A549 (cell line): ENCODE results near the gene LRRC39. TPM values are rescaled to one million over a fixed set of nuclear protein-coding genes. Genes with fewer than 3 reads are reported as not detected.

Source experiments
- ATAC-seq, 2 experiments: fragments of 200-7000 bp in 1 of 2; fragments of >200 bp in 1 of 2; cut with Nextera tagmentation in 1 of 2; cut with Tn5 transposase in 1 of 2; 3 replicates each; pipeline versions ENCODE4 v1.8.0 to v1.9.1; 2018 to 2020; ENCODE audit warnings: mild to moderate bottlenecking in 1 of 2, moderate library complexity in 1 of 2
- CTCF ChIA-PET: fragments of 300-600 bp; sonication (Branson Sonifier 250); formaldehyde crosslinking; extraction: SDS; loops from one replicate; lab custom pipeline; 2021; ENCODE audit warnings: antibody characterized with exemption, inconsistent platforms; lab: Yijun Ruan, JAX
- POLR2A ChIA-PET: fragments of 350-600 bp; formaldehyde crosslinking; extraction: SDS; loops from one replicate; lab custom pipeline; 2021; ENCODE audit warnings: antibody characterized with exemption, inconsistent platforms; lab: Yijun Ruan, JAX
- DNase-seq, 2 experiments: peaks; one replicate each; pipeline versions ENCODE4 v3.0.0 to v3.0.0-alpha.2; 2011 to 2016; ENCODE audit warnings: low read depth in 1 of 2, low spot score in 1 of 2
- FAIRE-seq: peaks from 2 replicates; lab custom pipeline; 2011; peaks lifted over from hg19 to GRCh38; lab: Jason Lieb, UNC
- H3K27ac ChIP-seq, 2 experiments: fragments of >200 bp; sonication (Bioruptor Twin); formaldehyde crosslinking; 3 replicates each; pipeline ENCODE4 v1.5.1; 2016 to 2017
- H3K4me1 ChIP-seq: fragments of >200 bp; sonication (Bioruptor Twin); formaldehyde crosslinking; 3 replicates; pipeline ENCODE4 v1.6.1; 2016
- H3K4me2 ChIP-seq: fragments of >200 bp; sonication (Bioruptor Twin); formaldehyde crosslinking; 3 replicates; pipeline ENCODE4 v1.6.1; 2016
- H3K4me3 ChIP-seq: fragments of >200 bp; sonication (Bioruptor Twin); formaldehyde crosslinking; 3 replicates; pipeline ENCODE4 v1.5.1; 2016
- H3K9me3 ChIP-seq: fragments of >200 bp; sonication (Bioruptor Twin); formaldehyde crosslinking; 3 replicates; pipeline ENCODE4 v1.6.1; 2016
- CBX2 ChIP-seq: fragments of 200-600 bp; sonication (generic); IDR thresholded peaks from 2 replicates; pipeline ENCODE4 v1.6.1; 2016; ENCODE audit warnings: low read depth, mild to moderate bottlenecking, borderline replicate concordance
- CEBPB ChIP-seq, 2 experiments: fragments of >200 bp in 1 of 2; sonication (Bioruptor Twin) in 1 of 2; formaldehyde crosslinking in 1 of 2; IDR thresholded peaks; 2 replicates each; pipeline ENCODE4 v1.6.1; 2012 to 2016
- CHD2 ChIP-seq: fragments of 150-350 bp; IDR thresholded peaks from 2 replicates; pipeline ENCODE4 v1.6.1; 2014; ENCODE audit warnings: low read length; ENCODE audit not compliant: partially characterized antibody
- EHF ChIP-seq: fragments of 250-450 bp; sonication (Bioruptor Pico); IDR thresholded peaks from 2 replicates; pipeline ENCODE4 v1.5.0; 2020; ENCODE audit warnings: mild to moderate bottlenecking
- EHMT2 ChIP-seq: fragments of 200-600 bp; sonication (generic); IDR thresholded peaks from 2 replicates; pipeline ENCODE4 v1.6.1; 2016; ENCODE audit warnings: antibody characterized with exemption, low read depth, mild to moderate bottlenecking, moderate library complexity
- EP300 ChIP-seq, 2 experiments: fragments of >200 bp; sonication (Bioruptor Twin); formaldehyde crosslinking; IDR thresholded peaks; 2 replicates in 1 of 2; 3 replicates in 1 of 2; pipeline ENCODE4 v1.6.1; 2016 to 2017
- FOSB ChIP-seq: fragments of 250-450 bp; sonication (Bioruptor Pico); IDR thresholded peaks from 2 replicates; pipeline ENCODE4 v1.5.0; 2020; ENCODE audit warnings: mild to moderate bottlenecking, moderate library complexity
- GATA3 ChIP-seq: IDR thresholded peaks from 2 replicates; pipeline ENCODE4 v1.6.1; 2012; ENCODE audit warnings: borderline replicate concordance
- JUNB ChIP-seq: fragments of >200 bp; sonication (Bioruptor Twin); formaldehyde crosslinking; IDR thresholded peaks from 2 replicates; pipeline ENCODE4 v1.6.1; 2016
- KDM1A ChIP-seq: fragments of 200-600 bp; sonication (generic); IDR thresholded peaks from 2 replicates; pipeline ENCODE4 v1.6.1; 2016; ENCODE audit warnings: low read depth, mild to moderate bottlenecking
- KDM5A ChIP-seq: fragments of 200-600 bp; sonication (generic); IDR thresholded peaks from 2 replicates; pipeline ENCODE4 v1.6.1; 2016; ENCODE audit warnings: antibody characterized with exemption, mild to moderate bottlenecking
- MYC ChIP-seq: IDR thresholded peaks from 2 replicates; pipeline ENCODE4 v1.6.1; 2012; ENCODE audit warnings: mild to moderate bottlenecking, inconsistent platforms, low read length, improper control_type of control experiment, borderline replicate concordance
- PHF8 ChIP-seq: fragments of 200-600 bp; sonication (generic); IDR thresholded peaks from 2 replicates; pipeline ENCODE4 v1.6.1; 2016; ENCODE audit warnings: low read depth, mild to moderate bottlenecking, antibody characterized with exemption, moderate library complexity, borderline replicate concordance
- POLR2A ChIP-seq: IDR thresholded peaks from 2 replicates; pipeline ENCODE4 v1.6.1; 2012; ENCODE audit warnings: mild to moderate bottlenecking, low read length
- POLR2AphosphoS2 ChIP-seq: conservative IDR thresholded peaks from 2 replicates; pipeline ENCODE4 v1.6.1; 2012; ENCODE audit warnings: low read length, improper control_type of control experiment, inconsistent platforms
- RAD21 ChIP-seq, 2 experiments: fragments of >200 bp in 1 of 2; sonication (Bioruptor Twin) in 1 of 2; formaldehyde crosslinking in 1 of 2; IDR thresholded peaks in 1 of 2; conservative IDR thresholded peaks in 1 of 2; 2 replicates in 1 of 2; 3 replicates in 1 of 2; pipeline ENCODE4 v1.6.1; 2012 to 2018; ENCODE audit warnings: inconsistent platforms in 1 of 2
- RARB ChIP-seq: fragments of 250-450 bp; sonication (Bioruptor Pico); IDR thresholded peaks from 2 replicates; pipeline ENCODE4 v1.8.0; 2021; ENCODE audit warnings: mild to moderate bottlenecking, moderate library complexity
- RFX5 ChIP-seq: fragments of 450-650 bp; IDR thresholded peaks from 2 replicates; pipeline ENCODE4 v1.7.1; 2014; ENCODE audit warnings: antibody characterized with exemption, mild to moderate bottlenecking, moderate library complexity
- ZFP36 ChIP-seq: fragments of 450-650 bp; IDR thresholded peaks from 2 replicates; pipeline ENCODE4 v1.6.1; 2014; ENCODE audit warnings: borderline replicate concordance; ENCODE audit not compliant: partially characterized antibody
- ZSCAN20 ChIP-seq: fragments of 250-450 bp; sonication (Bioruptor Pico); IDR thresholded peaks from 2 replicates; pipeline ENCODE4 v1.8.0; 2022; ENCODE audit warnings: mild to moderate bottlenecking, moderate library complexity
- WGBS: methylation state at CpG from one replicate; pipeline ENCODE4 v1.1.6; 2017; ENCODE audit errors: missing lambda C conversion rate; 5-methylcytosine and 5-hydroxymethylcytosine counted together
- polyA plus RNA-seq, 4 experiments: library from polyadenylated mRNA; depleted of rRNA in 3 of 4; stranded (reverse); fragments of >200 nt; fragmentation: RNase III in 1 of 4; extraction: RNeasy Plus Mini Kit Qiagen cat#74134 plus additional on column Dnase treatment in 1 of 4; gene quantifications; 2 replicates in 3 of 4; 3 replicates in 1 of 4; pipeline ENCODE4 v1.2.3, GENCODE V29; 2011 to 2017
- TF ChIP-seq, protein P1 (sequence below): fragments of 450-650 bp; IDR thresholded peaks from 2 replicates; pipeline ENCODE4 v1.6.1; 2014; ENCODE audit warnings: antibody characterized with exemption
- TF ChIP-seq, protein P2 (sequence below): fragments of >200 bp; sonication (Bioruptor Twin); formaldehyde crosslinking; IDR thresholded peaks from 3 replicates; pipeline ENCODE4 v1.6.1; 2016
- TF ChIP-seq, protein P3 (sequence below): IDR thresholded peaks from 2 replicates; pipeline ENCODE4 v1.6.1; 2012; ENCODE audit warnings: low read depth, borderline replicate concordance
- TF ChIP-seq, protein P4 (sequence below): IDR thresholded peaks from 2 replicates; pipeline ENCODE4 v1.6.1; 2012

LRRC39 gene
- polyA plus RNA-seq, 2 of the 4 experiments (the other 2 are of a cell fraction): 0.32 to 0.45 TPM

DNA sequence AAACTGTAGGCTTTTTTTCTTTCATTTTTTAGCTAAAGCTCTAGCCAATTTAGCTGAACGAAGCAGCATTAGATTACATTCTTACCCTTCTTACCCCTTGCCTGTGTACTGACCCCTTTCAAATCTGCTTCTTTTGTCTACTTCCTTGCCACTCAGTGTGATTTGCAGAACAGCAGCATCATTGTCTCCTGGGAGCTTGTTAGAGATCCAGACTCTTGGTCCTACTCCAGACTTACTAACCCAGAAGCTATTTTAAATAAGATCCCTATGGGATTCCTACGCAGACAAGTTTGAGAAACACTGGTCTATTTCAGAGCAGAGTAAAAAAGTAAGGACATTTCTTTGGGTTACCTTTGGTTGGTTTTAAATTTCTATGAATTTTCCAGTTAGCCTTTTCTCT lies 13.8 kb downstream of the LRRC39 start:
- Histone ChIP-seq H3K4me3 (no peak overlapping the region), H3K27ac (no peak overlapping the region), H3K4me2 (no peak overlapping the region), H3K4me1 (no peaks in the 10 kb centered on the region), H3K9me3 (no peaks in the 10 kb centered on the region)
- TF ChIP-seq RFX5: no peak
- TF ChIP-seq, protein P1, sequence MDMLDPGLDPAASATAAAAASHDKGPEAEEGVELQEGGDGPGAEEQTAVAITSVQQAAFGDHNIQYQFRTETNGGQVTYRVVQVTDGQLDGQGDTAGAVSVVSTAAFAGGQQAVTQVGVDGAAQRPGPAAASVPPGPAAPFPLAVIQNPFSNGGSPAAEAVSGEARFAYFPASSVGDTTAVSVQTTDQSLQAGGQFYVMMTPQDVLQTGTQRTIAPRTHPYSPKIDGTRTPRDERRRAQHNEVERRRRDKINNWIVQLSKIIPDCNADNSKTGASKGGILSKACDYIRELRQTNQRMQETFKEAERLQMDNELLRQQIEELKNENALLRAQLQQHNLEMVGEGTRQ: no peak
- no peak for TF ChIP-seq RAD21 (conservative IDR thresholded peaks at IDR 0.05 in 1 of 2, IDR thresholded peaks at IDR 0.05 in 1 of 2)
- TF ChIP-seq JUNB: no peak
- TF ChIP-seq KDM5A: no peak
- TF ChIP-seq CBX2: no peak
- no peak for TF ChIP-seq PHF8
- no peak for TF ChIP-seq ZSCAN20
- TF ChIP-seq GATA3: no peak
- TF ChIP-seq, protein P2, sequence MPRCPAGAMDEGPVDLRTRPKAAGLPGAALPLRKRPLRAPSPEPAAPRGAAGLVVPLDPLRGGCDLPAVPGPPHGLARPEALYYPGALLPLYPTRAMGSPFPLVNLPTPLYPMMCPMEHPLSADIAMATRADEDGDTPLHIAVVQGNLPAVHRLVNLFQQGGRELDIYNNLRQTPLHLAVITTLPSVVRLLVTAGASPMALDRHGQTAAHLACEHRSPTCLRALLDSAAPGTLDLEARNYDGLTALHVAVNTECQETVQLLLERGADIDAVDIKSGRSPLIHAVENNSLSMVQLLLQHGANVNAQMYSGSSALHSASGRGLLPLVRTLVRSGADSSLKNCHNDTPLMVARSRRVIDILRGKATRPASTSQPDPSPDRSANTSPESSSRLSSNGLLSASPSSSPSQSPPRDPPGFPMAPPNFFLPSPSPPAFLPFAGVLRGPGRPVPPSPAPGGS: no peak
- no peak for TF ChIP-seq ZFP36
- no peak for TF ChIP-seq MYC
- DNase-seq (no peak), ATAC-seq (no peak), FAIRE-seq (no peak)
- WGBS: 71% methylated on average over 2 of the region's 2 CpGs
- POLR2A ChIA-PET: no interaction called here
- CTCF ChIA-PET: interaction anchor here (0.5 to 0.6 kb wide), 2 partner anchors 294 to 390 kb away, joined by 4 read pairs; no protein-coding TSS in a partner anchor

DNA sequence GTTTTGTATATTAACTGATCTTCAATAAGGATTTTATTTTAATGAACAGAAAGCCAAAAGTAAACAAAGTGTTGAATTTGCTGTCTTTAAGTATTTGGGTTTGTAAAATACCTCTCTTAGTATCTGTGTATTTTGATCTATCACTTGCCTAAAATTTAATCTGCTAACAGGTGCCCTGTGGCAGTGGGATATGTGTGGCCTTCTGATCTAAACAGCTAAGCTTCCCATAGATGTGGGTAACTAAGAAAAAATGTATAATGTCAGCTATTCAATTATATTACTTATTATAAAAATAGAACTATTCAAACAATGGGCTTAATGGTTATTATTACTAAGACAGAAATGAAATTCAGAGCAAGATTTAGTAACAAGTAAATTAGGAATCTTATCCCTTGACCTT lies 15.2 kb downstream of the LRRC39 start:
- no peaks in the 10 kb centered on the region for H3K4me1 ChIP-seq
- H3K4me2 ChIP-seq: no peak overlapping the region
- ChIA-PET POLR2A (no interaction called here), CTCF (interaction anchor here (0.6 kb wide), 1 partner anchor 296 kb away, joined by 3 read pairs; no protein-coding TSS in a partner anchor)
- TF ChIP-seq RAD21 (conservative IDR thresholded peaks at IDR 0.05 in 1 of 2, IDR thresholded peaks at IDR 0.05 in 1 of 2) (no peak), CEBPB (IDR thresholded peaks at IDR 0.05) (no peak), POLR2A (no peak), ZSCAN20 (no peak), FOSB (CRISPR knock-in tag) (no peak), PHF8 (no peak), ZFP36 (no peak), EHF (CRISPR knock-in tag) (no peak), CHD2 (no peak), RARB (CRISPR knock-in tag) (no peak), EP300 (IDR thresholded peaks at IDR 0.05) (no peak), CBX2 (no peak), KDM1A (no peak), POLR2AphosphoS2 (no peak), EHMT2 (no peak)
- TF ChIP-seq, protein P1: no peak
- TF ChIP-seq, protein P3, sequence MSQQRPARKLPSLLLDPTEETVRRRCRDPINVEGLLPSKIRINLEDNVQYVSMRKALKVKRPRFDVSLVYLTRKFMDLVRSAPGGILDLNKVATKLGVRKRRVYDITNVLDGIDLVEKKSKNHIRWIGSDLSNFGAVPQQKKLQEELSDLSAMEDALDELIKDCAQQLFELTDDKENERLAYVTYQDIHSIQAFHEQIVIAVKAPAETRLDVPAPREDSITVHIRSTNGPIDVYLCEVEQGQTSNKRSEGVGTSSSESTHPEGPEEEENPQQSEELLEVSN: no peak
- TF ChIP-seq, protein P4, sequence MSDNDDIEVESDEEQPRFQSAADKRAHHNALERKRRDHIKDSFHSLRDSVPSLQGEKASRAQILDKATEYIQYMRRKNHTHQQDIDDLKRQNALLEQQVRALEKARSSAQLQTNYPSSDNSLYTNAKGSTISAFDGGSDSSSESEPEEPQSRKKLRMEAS: no peak
- TF ChIP-seq, protein P2: no peak
- no peak overlapping the region for H3K27ac ChIP-seq
- no peaks in the 10 kb centered on the region for H3K9me3 ChIP-seq
- DNase-seq (no peak), FAIRE-seq (no peak), ATAC-seq (no peak)
- no peak overlapping the region for H3K4me3 ChIP-seq
